A549 (cell line): Measurements from ENCODE around the gene UBAC1. TPM values are rescaled to one million over a fixed set of nuclear protein-coding genes. Genes with fewer than 3 reads are reported as not detected.
"Not testable (repeated sequence)": the region's sequence is repeated elsewhere in the genome, so short reads cannot be mapped to it uniquely, and the experiment has no call there.

Experiments
- ATAC-seq, 2 experiments: fragments of 200-7000 bp in 1 of 2; fragments of >200 bp in 1 of 2; cut with Nextera tagmentation in 1 of 2; cut with Tn5 transposase in 1 of 2; 3 replicates each; pipeline versions ENCODE4 v1.8.0 to v1.9.1; 2018 to 2020; ENCODE audit warnings: mild to moderate bottlenecking in 1 of 2, moderate library complexity in 1 of 2
- CTCF ChIA-PET: fragments of 300-600 bp; sonication (Branson Sonifier 250); formaldehyde crosslinking; extraction: SDS; loops from one replicate; lab custom pipeline; 2021; ENCODE audit warnings: antibody characterized with exemption, inconsistent platforms; lab: Yijun Ruan, JAX
- POLR2A ChIA-PET: fragments of 350-600 bp; formaldehyde crosslinking; extraction: SDS; loops from one replicate; lab custom pipeline; 2021; ENCODE audit warnings: antibody characterized with exemption, inconsistent platforms; lab: Yijun Ruan, JAX
- DNase-seq, 2 experiments: peaks; one replicate each; pipeline versions ENCODE4 v3.0.0 to v3.0.0-alpha.2; 2011 to 2016; ENCODE audit warnings: low read depth in 1 of 2, low spot score in 1 of 2
- FAIRE-seq: peaks from 2 replicates; lab custom pipeline; 2011; peaks lifted over from hg19 to GRCh38; lab: Jason Lieb, UNC
- H3K27ac ChIP-seq, 2 experiments: fragments of >200 bp; sonication (Bioruptor Twin); formaldehyde crosslinking; 3 replicates each; pipeline ENCODE4 v1.5.1; 2016 to 2017
- H3K4me1 ChIP-seq: fragments of >200 bp; sonication (Bioruptor Twin); formaldehyde crosslinking; 3 replicates; pipeline ENCODE4 v1.6.1; 2016
- H3K4me2 ChIP-seq: fragments of >200 bp; sonication (Bioruptor Twin); formaldehyde crosslinking; 3 replicates; pipeline ENCODE4 v1.6.1; 2016
- H3K4me3 ChIP-seq: fragments of >200 bp; sonication (Bioruptor Twin); formaldehyde crosslinking; 3 replicates; pipeline ENCODE4 v1.5.1; 2016
- H3K9me3 ChIP-seq: fragments of >200 bp; sonication (Bioruptor Twin); formaldehyde crosslinking; 3 replicates; pipeline ENCODE4 v1.6.1; 2016
- ATOH8 ChIP-seq: fragments of 250-450 bp; sonication (Bioruptor Pico); IDR thresholded peaks from 2 replicates; pipeline ENCODE4 v1.5.0; 2020; ENCODE audit warnings: low read depth, mild to moderate bottlenecking, moderate library complexity
- BCL3 ChIP-seq: fragments of >200 bp; sonication (Bioruptor Twin); formaldehyde crosslinking; IDR thresholded peaks from 3 replicates; pipeline ENCODE4 v1.6.1; 2016
- BHLHE40 ChIP-seq: IDR thresholded peaks from 2 replicates; pipeline ENCODE4 v1.6.1; 2012; ENCODE audit warnings: low read depth, low read length, inconsistent platforms
- CBX8 ChIP-seq: fragments of 200-600 bp; sonication (generic); IDR thresholded peaks from 2 replicates; pipeline ENCODE4 v1.6.1; 2016
- CHD2 ChIP-seq: fragments of 150-350 bp; IDR thresholded peaks from 2 replicates; pipeline ENCODE4 v1.6.1; 2014; ENCODE audit warnings: low read length; ENCODE audit not compliant: partially characterized antibody
- CHD4 ChIP-seq: fragments of 200-600 bp; sonication (generic); IDR thresholded peaks from 2 replicates; pipeline ENCODE4 v1.6.1; 2016; ENCODE audit warnings: antibody characterized with exemption, mild to moderate bottlenecking, borderline replicate concordance
- EHMT2 ChIP-seq: fragments of 200-600 bp; sonication (generic); IDR thresholded peaks from 2 replicates; pipeline ENCODE4 v1.6.1; 2016; ENCODE audit warnings: antibody characterized with exemption, low read depth, mild to moderate bottlenecking, moderate library complexity
- FOXS1 ChIP-seq: fragments of 250-450 bp; sonication (Bioruptor Pico); IDR thresholded peaks from 2 replicates; pipeline ENCODE4 v1.5.0; 2020; ENCODE audit warnings: mild to moderate bottlenecking, moderate library complexity
- HEYL ChIP-seq: fragments of 250-450 bp; sonication (Bioruptor Pico); IDR thresholded peaks from 2 replicates; pipeline ENCODE4 v1.8.0; 2021; ENCODE audit warnings: mild to moderate bottlenecking, moderate library complexity
- HOXA7 ChIP-seq: fragments of 250-450 bp; sonication (Bioruptor Pico); IDR thresholded peaks from 2 replicates; pipeline ENCODE4 v1.5.0; 2020; ENCODE audit warnings: mild to moderate bottlenecking, moderate library complexity
- HOXB5 ChIP-seq: fragments of 250-450 bp; sonication (Bioruptor Pico); IDR thresholded peaks from 2 replicates; pipeline ENCODE4 v1.5.0; 2020; ENCODE audit warnings: mild to moderate bottlenecking, moderate library complexity
- KDM5A ChIP-seq: fragments of 200-600 bp; sonication (generic); IDR thresholded peaks from 2 replicates; pipeline ENCODE4 v1.6.1; 2016; ENCODE audit warnings: antibody characterized with exemption, mild to moderate bottlenecking
- MAX ChIP-seq: IDR thresholded peaks from 2 replicates; pipeline ENCODE4 v1.6.1; 2012
- MAZ ChIP-seq: fragments of 150-350 bp; IDR thresholded peaks from 2 replicates; pipeline ENCODE4 v1.6.1; 2014; ENCODE audit warnings: antibody characterized with exemption, low read depth, low read length, borderline replicate concordance
- MYC ChIP-seq: IDR thresholded peaks from 2 replicates; pipeline ENCODE4 v1.6.1; 2012; ENCODE audit warnings: mild to moderate bottlenecking, inconsistent platforms, low read length, improper control_type of control experiment, borderline replicate concordance
- POLR2A ChIP-seq: IDR thresholded peaks from 2 replicates; pipeline ENCODE4 v1.6.1; 2012; ENCODE audit warnings: mild to moderate bottlenecking, low read length
- RNF2 ChIP-seq: fragments of 200-600 bp; sonication (generic); IDR thresholded peaks from 2 replicates; pipeline ENCODE4 v1.6.1; 2016; ENCODE audit warnings: low read depth, mild to moderate bottlenecking, antibody characterized with exemption, moderate library complexity, borderline replicate concordance
- SMC3 ChIP-seq: fragments of >200 bp; sonication (Bioruptor Twin); formaldehyde crosslinking; IDR thresholded peaks from 3 replicates; pipeline ENCODE4 v1.6.1; 2018; ENCODE audit warnings: inconsistent platforms
- USF2 ChIP-seq: fragments of 450-650 bp; IDR thresholded peaks from 2 replicates; pipeline ENCODE4 v1.6.1; 2014; ENCODE audit warnings: antibody characterized with exemption
- WGBS: methylation state at CpG from one replicate; pipeline ENCODE4 v1.1.6; 2017; ENCODE audit errors: missing lambda C conversion rate; 5-methylcytosine and 5-hydroxymethylcytosine counted together
- polyA plus RNA-seq, 4 experiments: library from polyadenylated mRNA; depleted of rRNA in 3 of 4; stranded (reverse); fragments of >200 nt; fragmentation: RNase III in 1 of 4; extraction: RNeasy Plus Mini Kit Qiagen cat#74134 plus additional on column Dnase treatment in 1 of 4; gene quantifications; 2 replicates in 3 of 4; 3 replicates in 1 of 4; pipeline ENCODE4 v1.2.3, GENCODE V29; 2011 to 2017
- TF ChIP-seq, protein P1 (sequence below): IDR thresholded peaks from 2 replicates; pipeline ENCODE4 v1.6.1; 2012
- TF ChIP-seq, protein P2 (sequence below): fragments of >200 bp; sonication (Bioruptor Twin); formaldehyde crosslinking; IDR thresholded peaks from 3 replicates; pipeline ENCODE4 v1.5.1; 2016
- TF ChIP-seq, protein P3 (sequence below): IDR thresholded peaks from 2 replicates; pipeline ENCODE4 v1.6.1; 2012; ENCODE audit warnings: low read depth, borderline replicate concordance

UBAC1 gene
- polyA plus RNA-seq, 2 of the 4 experiments (the other 2 are of a cell fraction), result 30.8 to 37.6 TPM

DNA sequence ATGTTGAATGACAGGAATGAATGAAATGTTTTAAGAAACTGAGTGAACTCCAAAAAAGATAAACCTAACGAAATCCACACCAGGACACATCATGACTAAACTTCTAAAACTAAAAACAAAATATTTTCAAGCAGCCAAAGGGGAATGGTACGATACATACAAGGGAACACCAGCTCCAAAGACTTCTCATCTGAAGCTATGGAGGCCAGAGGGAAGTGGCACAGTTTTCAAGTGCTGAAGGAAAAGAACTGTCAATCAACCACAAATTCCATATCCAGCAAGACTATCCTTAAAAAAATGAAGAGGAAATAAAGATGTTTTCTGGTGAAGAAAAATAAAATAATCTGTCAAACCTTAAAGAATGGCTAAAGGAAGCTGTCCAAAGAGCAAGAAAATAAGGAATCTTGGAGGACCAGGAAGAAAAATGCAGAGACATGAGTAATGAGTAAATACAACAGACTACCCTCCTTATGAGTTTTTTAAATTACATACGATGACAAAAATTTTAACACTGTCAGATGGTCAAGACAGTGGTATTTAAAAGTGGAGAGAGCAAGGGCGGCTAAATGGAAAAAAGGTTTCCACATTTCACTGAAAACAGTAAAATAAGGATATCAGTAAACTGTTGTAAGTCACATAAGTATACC lies 65.8 kb downstream of the UBAC1 start (continued):
- TF ChIP-seq BCL3 (no peak), MYC (no peak), ATOH8 (CRISPR knock-in tag) (no peak), SMC3 (no peak)

- TF ChIP-seq USF2, result no peak
- TF ChIP-seq CHD2, result no peak
- TF ChIP-seq MYC, result no peak
- TF ChIP-seq FOXS1 (CRISPR knock-in tag), result no peak
- TF ChIP-seq HEYL, result no peak
- no peak for TF ChIP-seq CBX8
- TF ChIP-seq, protein P1, sequence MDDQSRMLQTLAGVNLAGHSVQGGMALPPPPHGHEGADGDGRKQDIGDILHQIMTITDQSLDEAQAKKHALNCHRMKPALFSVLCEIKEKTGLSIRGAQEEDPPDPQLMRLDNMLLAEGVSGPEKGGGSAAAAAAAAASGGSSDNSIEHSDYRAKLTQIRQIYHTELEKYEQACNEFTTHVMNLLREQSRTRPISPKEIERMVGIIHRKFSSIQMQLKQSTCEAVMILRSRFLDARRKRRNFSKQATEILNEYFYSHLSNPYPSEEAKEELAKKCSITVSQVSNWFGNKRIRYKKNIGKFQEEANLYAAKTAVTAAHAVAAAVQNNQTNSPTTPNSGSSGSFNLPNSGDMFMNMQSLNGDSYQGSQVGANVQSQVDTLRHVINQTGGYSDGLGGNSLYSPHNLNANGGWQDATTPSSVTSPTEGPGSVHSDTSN, result no peak
- TF ChIP-seq HOXA7, result no peak
- no peak for TF ChIP-seq EHMT2
- TF ChIP-seq, protein P2, sequence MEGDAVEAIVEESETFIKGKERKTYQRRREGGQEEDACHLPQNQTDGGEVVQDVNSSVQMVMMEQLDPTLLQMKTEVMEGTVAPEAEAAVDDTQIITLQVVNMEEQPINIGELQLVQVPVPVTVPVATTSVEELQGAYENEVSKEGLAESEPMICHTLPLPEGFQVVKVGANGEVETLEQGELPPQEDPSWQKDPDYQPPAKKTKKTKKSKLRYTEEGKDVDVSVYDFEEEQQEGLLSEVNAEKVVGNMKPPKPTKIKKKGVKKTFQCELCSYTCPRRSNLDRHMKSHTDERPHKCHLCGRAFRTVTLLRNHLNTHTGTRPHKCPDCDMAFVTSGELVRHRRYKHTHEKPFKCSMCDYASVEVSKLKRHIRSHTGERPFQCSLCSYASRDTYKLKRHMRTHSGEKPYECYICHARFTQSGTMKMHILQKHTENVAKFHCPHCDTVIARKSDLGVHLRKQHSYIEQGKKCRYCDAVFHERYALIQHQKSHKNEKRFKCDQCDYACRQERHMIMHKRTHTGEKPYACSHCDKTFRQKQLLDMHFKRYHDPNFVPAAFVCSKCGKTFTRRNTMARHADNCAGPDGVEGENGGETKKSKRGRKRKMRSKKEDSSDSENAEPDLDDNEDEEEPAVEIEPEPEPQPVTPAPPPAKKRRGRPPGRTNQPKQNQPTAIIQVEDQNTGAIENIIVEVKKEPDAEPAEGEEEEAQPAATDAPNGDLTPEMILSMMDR, result no peak
- TF ChIP-seq CHD4, result no peak
- TF ChIP-seq HOXB5 (CRISPR knock-in tag), result no peak
- TF ChIP-seq ATOH8 (CRISPR knock-in tag), result no peak
- no peak for TF ChIP-seq POLR2A
- TF ChIP-seq MAZ, result no peak
- TF ChIP-seq MAX, result no peak
- no peak for TF ChIP-seq KDM5A
- no peak for TF ChIP-seq RNF2
- TF ChIP-seq BHLHE40, result no peak
- TF ChIP-seq, protein P3, sequence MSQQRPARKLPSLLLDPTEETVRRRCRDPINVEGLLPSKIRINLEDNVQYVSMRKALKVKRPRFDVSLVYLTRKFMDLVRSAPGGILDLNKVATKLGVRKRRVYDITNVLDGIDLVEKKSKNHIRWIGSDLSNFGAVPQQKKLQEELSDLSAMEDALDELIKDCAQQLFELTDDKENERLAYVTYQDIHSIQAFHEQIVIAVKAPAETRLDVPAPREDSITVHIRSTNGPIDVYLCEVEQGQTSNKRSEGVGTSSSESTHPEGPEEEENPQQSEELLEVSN, result no peak
- ATAC-seq (no peak), DNase-seq (no peak), FAIRE-seq (no peak)
- Histone ChIP-seq H3K4me2 (no peak overlapping the region), H3K4me1 (no peaks in the 10 kb centered on the region; the same call in 2 of the 3 replicates), H3K27ac (no peak overlapping the region), H3K9me3 (peaks cover 14% of the 10 kb centered on the region), H3K4me3 (no peak overlapping the region)
- 78% methylated on average over 1 of the region's 1 CpG for WGBS
- POLR2A ChIA-PET, result no interaction called here
- CTCF ChIA-PET, result no interaction called here
These were observed 68.1 kb downstream of the UBAC1 start for GRCh38 chr9:135893104-135893503.

- H3K4me2 ChIP-seq, DNase-seq, H3K4me1 ChIP-seq, FAIRE-seq, CTCF ChIA-PET, H3K4me3 ChIP-seq, H3K27ac ChIP-seq, ATAC-seq, POLR2A ChIA-PET: not testable (repeated sequence)
- WGBS, result 92% methylated on average over 6 of the region's 6 CpGs
- peaks cover 12% of the 10 kb centered on the region; the same call in 2 of the 3 replicates for H3K9me3 ChIP-seq
These were observed 68.8 kb downstream of the UBAC1 start for GRCh38 chr9:135892327-135892726.
